Ramos (cell line): ENCODE results near the gene CLCN1.
"Not testable (repeated sequence)": the region's sequence is repeated elsewhere in the genome, so short reads cannot be mapped to it uniquely, and the experiment has no call there.

Experiments
- in situ Hi-C: fragments of 300-500 bp; cut with MboI; formaldehyde crosslinking; loops from one replicate; pipeline ENCODE4 v1.14.3; 2022; ENCODE audit warnings: low sequenced_read_pairs; ENCODE audit not compliant: unreplicated experiment

The CLCN1 gene

DNA sequence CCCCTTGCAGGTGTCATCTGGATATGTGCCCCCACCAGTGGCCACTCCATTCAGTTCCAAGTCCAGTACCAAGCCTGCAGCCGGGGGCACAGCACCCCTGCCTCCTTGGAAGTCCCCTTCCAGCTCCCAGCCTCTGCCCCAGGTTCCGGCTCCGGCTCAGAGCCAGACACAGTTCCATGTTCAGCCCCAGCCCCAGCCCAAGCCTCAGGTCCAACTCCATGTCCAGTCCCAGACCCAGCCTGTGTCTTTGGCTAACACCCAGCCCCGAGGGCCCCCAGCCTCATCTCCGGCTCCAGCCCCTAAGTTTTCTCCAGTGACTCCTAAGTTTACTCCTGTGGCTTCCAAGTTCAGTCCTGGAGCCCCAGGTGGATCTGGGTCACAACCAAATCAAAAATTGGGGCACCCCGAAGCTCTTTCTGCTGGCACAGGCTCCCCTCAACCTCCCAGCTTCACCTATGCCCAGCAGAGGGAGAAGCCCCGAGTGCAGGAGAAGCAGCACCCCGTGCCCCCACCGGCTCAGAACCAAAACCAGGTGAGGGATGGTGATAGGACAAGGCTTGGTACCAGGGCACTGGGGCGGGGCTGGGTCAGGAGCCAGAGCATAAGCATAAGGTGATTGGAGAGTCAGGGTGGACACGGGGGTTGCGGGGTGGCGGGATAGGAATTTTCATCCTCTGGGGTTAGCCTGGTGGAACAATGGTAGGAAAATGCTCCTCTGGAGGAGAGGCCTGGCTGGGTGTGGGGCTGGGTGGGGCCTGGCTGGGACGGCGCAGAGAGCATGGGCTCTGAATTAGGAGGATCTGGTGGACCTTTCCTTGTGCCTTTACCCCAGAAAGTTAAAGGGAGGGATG, 67.1 kb downstream of the CLCN1 start:
- in situ Hi-C loops, result no loop called here

- in situ Hi-C loops, result no loop called here
These were observed 67.7 kb downstream of the CLCN1 start for GRCh38 chr7:143383642-143383957.

DNA sequence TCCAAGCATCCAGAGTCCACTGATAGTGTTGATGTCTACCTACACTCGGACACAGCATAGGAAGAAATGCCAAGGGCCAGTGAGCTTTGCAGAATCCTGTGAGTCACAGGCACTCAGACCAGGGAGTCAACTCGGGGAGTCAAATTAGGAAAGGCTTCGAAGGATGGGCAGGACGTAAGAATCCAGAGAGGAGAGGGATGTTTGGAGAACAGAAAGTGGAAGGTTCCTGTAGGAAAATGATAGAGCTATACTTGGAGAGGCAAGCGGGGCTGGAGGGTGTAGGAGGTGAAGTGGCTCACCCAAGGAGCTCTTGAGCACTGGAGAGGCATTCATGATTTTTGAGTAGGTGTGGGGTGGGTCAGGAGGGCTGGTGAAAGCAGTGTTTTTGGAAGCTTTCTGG, 68.2 kb downstream of the CLCN1 start:
- in situ Hi-C loops, result no loop called here

GRCh38 chr7:143384661-143385631, 69.0 kb downstream of the CLCN1 start:
- in situ Hi-C loops, result no loop called here

DNA sequence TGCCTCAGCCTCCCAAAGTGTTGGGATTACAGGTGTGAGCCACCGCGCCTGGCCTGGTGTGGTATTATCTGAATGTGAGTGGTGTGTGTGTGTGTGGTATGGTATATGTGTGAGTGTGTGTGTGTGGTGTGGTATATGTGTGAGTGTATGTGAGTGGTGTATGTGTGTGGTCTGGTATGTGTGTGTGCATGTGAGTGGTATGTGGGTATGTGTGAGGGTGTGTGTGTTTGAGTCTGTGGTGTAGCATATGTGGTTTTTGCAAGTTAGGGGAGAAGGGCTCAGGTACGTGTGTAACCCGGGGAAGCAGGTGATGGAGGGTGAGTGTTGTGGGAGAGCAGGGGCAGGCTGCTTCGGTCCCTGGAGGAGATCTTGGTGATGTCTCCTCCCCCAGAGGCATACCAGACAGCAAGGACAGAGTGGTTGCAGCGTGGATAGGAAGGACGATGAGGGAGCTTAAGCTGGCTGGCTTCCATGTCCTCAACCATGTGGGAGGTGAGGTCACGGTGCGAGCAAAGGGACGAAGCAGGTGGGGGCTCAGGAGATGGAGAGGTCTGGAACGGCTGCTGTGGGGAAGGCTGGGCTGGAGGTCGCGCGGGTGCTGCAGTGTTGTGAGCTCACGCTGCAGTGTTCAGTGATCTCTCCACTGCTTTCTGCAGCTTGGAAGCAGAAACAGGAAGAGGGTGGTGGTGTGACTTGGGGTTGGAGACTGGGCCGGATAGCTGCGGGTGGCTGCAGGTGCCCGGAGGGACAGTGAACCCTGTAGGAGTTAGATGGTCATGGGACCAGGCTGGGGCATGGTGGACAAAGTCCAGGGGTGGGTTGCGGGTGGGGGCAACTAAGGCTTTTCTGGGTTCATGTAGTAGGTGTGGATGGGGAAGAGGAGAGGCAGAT, 70.2 kb downstream of the CLCN1 start:
- in situ Hi-C loops, result no loop called here

DNA sequence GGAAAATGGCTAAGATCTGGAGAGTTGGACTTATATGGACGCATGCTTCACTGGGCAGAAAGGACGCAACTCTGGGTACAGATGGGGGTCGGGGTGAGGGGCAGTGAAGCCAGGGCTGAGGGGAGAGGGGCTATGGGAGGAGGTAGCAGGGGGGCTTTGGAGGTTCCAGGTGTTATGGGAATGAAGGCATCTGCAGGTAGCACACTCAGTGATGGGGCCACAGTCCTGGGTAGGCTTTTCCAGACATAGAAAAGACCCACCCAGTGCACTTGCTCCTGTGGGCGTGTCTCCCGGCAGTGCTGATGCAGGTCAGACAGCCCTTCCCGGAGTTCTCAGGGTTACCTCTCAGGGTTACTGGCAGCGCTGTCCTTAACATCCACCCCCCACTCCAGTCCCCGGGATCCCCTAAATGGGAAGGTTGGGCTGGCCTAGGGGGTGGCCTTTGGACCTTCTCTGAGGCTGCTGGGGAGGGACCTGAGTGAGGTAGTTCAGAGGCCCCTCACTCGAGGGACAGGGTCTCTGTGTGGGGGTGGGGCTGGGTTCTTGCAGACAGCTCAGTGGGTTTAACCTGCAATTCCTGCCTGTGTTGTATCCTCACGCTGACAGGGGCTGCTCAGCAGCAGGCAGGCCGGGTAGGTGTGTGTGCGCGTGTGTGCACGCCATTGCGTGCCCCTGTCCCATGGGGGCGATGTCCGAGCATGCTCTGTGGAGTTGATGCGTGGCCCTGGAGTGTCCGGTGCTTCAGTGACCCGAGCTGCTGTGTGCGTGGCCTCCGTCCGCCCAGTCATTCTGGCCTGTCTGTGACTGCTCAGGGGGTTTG, 71.5 kb downstream of the CLCN1 start:
- in situ Hi-C loops, result no loop called here

DNA sequence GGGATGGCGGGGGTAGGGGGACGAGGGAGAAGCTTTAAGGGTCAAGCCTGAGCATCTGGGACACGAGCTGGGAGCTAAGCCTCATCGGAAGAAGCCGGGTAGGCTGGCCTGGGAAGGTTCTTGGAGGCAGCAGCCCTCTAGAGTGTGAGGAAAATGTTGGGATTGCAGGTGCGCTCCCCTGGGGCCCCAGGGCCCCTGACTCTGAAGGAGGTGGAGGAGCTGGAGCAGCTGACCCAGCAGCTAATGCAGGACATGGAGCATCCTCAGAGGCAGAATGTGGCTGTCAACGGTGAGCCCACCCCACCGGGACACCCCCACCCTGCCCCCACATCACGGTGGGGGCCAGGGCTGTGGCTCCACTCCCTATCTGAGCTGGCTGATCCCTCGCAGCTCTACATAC, 72.1 kb downstream of the CLCN1 start:
- in situ Hi-C loops, result no loop called here

GRCh38 chr7:143388491-143389101, 72.7 kb downstream of the CLCN1 start:
- in situ Hi-C loops, result no loop called here

DNA sequence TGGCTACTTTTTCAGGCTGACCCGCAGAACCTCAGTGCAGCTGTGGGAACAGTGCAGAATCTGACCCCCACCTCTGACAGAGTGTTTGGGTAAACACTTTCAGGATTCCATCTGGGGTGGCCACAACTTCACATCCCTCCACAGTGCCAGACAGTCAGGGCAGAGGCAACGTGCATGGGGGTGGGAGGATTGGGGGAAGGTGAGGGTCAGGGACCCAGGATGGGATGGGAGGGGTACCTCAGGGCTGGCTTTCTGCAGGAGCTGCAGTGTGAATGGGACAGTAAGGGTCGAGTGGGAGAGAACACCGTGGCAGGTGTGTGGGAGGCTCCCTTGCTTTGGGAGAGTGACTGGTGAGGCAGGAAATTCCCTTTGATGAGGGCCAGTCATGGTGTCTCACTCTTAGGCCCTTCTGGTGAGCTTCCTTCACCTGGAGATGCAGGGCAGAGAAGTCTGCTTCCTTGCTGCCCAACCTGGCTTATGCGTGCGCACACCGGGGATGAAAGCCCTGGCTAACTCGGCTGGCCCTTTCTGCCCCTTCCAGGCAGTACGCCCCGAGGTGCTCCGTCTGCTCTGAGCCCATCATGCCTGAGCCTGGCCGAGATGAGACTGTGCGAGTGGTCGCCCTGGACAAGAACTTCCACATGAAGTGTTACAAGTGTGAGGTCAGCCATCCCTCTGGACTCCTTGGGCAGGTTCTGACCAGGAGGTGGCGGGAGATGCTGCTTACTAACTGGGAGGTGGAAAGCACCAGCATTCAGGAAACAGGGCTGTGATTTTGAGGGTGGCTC, 73.6 kb downstream of the CLCN1 start:
- in situ Hi-C loops, result no loop called here

- in situ Hi-C loops, result no loop called here
These were observed 74.3 kb downstream of the CLCN1 start for GRCh38 chr7:143390104-143390772.

DNA sequence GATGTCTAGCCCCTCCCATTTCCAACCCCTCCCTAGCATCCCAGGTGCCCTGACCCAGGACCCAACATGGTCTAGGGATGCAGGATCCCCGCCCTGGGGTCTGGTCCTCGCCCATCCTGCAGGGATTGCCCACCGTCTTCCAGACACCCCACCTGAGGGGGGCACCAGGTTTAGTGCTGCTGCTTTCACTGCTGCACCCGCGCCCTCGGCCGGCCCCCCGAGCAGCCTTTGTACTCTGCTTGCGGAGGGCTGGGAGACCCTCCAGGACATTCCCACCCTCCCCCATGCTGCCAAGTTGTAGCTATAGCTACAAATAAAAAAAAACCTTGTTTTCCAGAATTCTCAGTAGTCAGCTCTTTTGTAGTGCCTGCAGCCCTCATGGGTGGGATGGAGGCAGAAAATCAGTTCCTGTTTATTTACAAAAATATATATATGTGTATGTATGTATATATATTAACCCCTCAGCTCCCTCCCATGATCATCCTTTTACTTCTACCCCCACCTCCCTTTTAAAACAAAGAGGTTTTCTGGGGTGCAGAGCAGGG, 74.9 kb downstream of the CLCN1 start:
- in situ Hi-C loops, result no loop called here

DNA sequence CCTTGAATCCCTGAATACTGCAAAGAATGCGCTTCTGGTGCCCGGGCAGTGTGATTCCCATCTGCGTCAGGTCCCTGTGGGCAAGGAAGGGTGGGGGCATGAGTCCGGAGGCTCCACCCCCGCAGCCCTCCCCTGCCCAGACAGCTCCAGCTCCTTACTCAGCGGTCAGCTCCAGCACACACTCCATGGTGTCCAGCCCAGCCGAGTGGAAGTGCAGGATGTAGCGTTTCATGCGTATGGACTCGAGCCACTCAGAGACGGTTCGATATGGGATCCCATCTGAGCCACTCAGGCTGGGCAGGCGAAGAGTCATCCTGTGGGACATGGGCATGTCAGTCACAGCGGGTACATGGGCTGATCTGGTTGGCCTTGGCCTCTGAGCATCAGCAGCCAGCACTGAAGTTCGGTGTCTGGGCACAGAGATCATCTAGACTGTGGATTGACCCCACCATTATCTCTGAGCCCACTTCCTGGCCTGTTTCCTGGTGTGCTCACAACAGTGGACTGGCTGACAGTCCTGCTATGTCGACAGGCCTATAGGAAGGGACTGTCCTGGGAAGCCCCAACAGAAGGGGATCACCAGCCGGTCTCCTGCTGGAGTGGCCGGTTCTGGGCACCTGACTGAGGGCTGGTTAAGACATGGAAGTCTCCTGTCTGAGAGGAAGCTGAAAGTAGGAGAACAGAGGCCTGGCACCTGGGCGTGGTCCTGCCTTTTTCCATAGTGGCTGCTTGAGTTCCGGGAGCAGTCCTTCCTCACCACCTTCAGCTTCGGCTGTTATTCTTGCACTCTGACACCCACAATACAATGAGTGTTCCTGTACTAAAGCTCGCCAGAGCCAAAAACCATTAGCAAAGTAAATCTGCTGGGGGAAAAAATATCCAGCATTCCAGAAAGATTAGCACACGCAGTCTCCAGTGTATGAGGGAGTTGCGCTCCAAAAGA, 75.8 kb downstream of the CLCN1 start:
- in situ Hi-C loops, result no loop called here

GRCh38 chr7:143392427-143392826, 76.5 kb downstream of the CLCN1 start:
- in situ Hi-C loops, result not testable (repeated sequence)

DNA sequence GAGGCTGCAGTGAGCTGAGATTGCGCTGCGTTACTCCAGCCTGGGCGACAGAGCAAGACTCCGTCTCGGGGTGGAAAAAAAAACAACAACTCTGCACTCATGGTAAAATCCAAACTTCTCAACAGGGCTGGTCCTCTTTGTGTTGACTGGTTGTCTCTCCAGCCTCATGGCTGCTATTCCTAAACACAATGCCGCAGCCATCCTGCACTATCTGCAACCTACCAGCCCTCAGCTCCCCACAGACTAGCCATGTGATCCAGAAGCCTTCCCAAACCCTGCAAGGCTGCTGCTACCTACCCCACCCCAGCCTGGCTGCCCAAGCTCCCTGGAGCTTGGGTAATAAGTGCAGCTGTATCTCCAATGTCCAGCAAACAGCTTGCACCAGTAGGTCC, 77.0 kb downstream of the CLCN1 start:
- in situ Hi-C loops, result no loop called here

- in situ Hi-C loops, result no loop called here
These were observed 77.5 kb downstream of the CLCN1 start for GRCh38 chr7:143393267-143394041.

DNA sequence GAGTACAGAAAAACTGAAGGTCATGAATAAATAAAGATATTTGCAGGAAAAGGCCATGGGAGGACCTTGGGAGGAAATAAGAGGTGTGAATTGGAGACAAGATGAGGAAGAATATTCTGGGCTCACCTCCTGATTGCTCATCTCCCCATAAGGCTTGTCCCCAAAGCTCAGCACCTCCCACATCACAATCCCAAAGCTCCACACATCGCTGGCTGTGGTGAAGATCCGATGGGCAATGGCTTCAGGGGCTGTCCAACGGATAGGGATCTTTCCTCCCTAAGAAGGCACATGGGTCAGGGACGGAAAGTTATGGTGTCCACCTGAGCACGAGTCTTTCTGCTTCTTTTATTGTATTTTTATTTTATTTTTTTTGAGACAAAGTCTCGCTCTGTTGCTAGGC, 78.2 kb downstream of the CLCN1 start:
- in situ Hi-C loops, result no loop called here
